Osteocyte (in vitro differentiated cells): ENCODE results near the gene TMCO4. TPM values are rescaled to one million over a fixed set of nuclear protein-coding genes. Genes with fewer than 3 reads are reported as not detected.

Experiments used
- DNase-seq: peaks from one replicate; pipeline ENCODE4 v3.0.0; 2021; ENCODE audit warnings: mixed read lengths; ENCODE audit not compliant: unreplicated experiment; ENCODE audit errors: extremely low spot score
- H3K27ac Mint-ChIP-seq: one replicate; pipeline ENCODE4 v1.8.0; 2021; ENCODE audit warnings: mild to moderate bottlenecking, mixed read lengths; ENCODE audit not compliant: unreplicated experiment
- H3K27me3 Mint-ChIP-seq: one replicate; pipeline ENCODE4 v1.8.0; 2021; ENCODE audit warnings: mixed read lengths; ENCODE audit not compliant: unreplicated experiment
- H3K36me3 Mint-ChIP-seq: one replicate; pipeline ENCODE4 v1.8.0; 2021; ENCODE audit warnings: mixed read lengths; ENCODE audit not compliant: unreplicated experiment
- H3K4me1 Mint-ChIP-seq: one replicate; pipeline ENCODE4 v1.8.0; 2021; ENCODE audit warnings: mixed read lengths; ENCODE audit not compliant: unreplicated experiment
- H3K4me3 Mint-ChIP-seq: one replicate; pipeline ENCODE4 v1.8.0; 2021; ENCODE audit warnings: mild to moderate bottlenecking, moderate library complexity, mixed read lengths; ENCODE audit not compliant: unreplicated experiment
- H3K9me3 Mint-ChIP-seq: one replicate; pipeline ENCODE4 v1.8.0; 2021; ENCODE audit warnings: mixed read lengths; ENCODE audit not compliant: unreplicated experiment
- total RNA-seq: library from RNA; stranded (reverse); gene quantifications from 2 replicates; pipeline ENCODE4 v1.2.1, GENCODE V29; 2021
- TF ChIP-seq, protein P1 (sequence below): fragments of 200-600 bp; sonication (generic); IDR thresholded peaks from 2 replicates; pipeline ENCODE4 v1.5.0; 2021; ENCODE audit warnings: antibody characterized with exemption, mild to moderate bottlenecking, moderate library complexity

The TMCO4 gene
- total RNA-seq, 1 donor from 2014 or later: 12.1 TPM

- H3K4me3 Mint-ChIP-seq: no peak overlapping the region
- no peak overlapping the region for H3K27ac Mint-ChIP-seq
- H3K36me3 Mint-ChIP-seq: peaks cover 1% of the 10 kb centered on the region
- H3K9me3 Mint-ChIP-seq: no peaks in the 10 kb centered on the region
- TF ChIP-seq, protein P1, sequence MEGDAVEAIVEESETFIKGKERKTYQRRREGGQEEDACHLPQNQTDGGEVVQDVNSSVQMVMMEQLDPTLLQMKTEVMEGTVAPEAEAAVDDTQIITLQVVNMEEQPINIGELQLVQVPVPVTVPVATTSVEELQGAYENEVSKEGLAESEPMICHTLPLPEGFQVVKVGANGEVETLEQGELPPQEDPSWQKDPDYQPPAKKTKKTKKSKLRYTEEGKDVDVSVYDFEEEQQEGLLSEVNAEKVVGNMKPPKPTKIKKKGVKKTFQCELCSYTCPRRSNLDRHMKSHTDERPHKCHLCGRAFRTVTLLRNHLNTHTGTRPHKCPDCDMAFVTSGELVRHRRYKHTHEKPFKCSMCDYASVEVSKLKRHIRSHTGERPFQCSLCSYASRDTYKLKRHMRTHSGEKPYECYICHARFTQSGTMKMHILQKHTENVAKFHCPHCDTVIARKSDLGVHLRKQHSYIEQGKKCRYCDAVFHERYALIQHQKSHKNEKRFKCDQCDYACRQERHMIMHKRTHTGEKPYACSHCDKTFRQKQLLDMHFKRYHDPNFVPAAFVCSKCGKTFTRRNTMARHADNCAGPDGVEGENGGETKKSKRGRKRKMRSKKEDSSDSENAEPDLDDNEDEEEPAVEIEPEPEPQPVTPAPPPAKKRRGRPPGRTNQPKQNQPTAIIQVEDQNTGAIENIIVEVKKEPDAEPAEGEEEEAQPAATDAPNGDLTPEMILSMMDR: no peak
- peaks cover 5% of the 10 kb centered on the region for H3K4me1 Mint-ChIP-seq
- no peaks in the 10 kb centered on the region for H3K27me3 Mint-ChIP-seq
- no peak for DNase-seq
Observed at GRCh38 chr1:19710825-19711611, 88.7 kb downstream of the TMCO4 start.

DNA sequence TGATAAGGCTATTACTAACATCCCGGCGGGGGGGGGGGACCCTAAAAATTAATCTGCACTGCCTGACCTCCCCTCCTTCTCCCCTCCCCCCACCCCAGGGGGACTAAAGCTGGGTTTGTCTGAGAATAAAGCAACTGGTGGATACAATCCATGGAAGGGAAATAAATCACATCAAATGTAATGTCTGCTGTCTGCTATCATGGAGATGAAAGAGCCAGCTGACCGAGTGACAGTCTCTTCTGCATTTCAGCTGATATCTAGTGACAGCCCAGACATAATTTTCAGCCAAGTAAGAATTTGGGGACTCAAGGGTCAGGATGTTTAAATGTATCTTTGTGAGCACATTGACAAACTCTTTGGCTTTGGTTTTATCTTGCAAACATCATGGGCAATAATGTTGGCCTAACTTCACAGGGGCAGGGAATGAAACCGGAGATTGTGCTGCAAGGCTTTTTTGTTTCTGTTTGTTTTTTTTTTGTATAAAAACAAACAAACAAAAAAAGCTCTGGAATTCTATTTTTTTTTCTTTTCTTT lies 90.4 kb downstream of the TMCO4 start:
- peaks cover 1% of the 10 kb centered on the region for H3K36me3 Mint-ChIP-seq
- H3K27ac Mint-ChIP-seq: no peak overlapping the region
- DNase-seq: no peak
- TF ChIP-seq, protein P1: no peak
- H3K4me3 Mint-ChIP-seq: no peak overlapping the region
- H3K9me3 Mint-ChIP-seq: no peaks in the 10 kb centered on the region
- H3K27me3 Mint-ChIP-seq: no peaks in the 10 kb centered on the region
- H3K4me1 Mint-ChIP-seq: peaks cover 2% of the 10 kb centered on the region

GRCh38 chr1:19708567-19709110 lies 91.1 kb downstream of the TMCO4 start:
- H3K36me3 Mint-ChIP-seq: peaks cover 1% of the 10 kb centered on the region
- H3K27ac Mint-ChIP-seq: no peak overlapping the region
- H3K27me3 Mint-ChIP-seq: no peaks in the 10 kb centered on the region
- peaks cover 2% of the 10 kb centered on the region for H3K4me1 Mint-ChIP-seq
- no peak for DNase-seq
- H3K9me3 Mint-ChIP-seq: no peaks in the 10 kb centered on the region
- H3K4me3 Mint-ChIP-seq: no peak overlapping the region
- TF ChIP-seq, protein P1: no peak

DNA sequence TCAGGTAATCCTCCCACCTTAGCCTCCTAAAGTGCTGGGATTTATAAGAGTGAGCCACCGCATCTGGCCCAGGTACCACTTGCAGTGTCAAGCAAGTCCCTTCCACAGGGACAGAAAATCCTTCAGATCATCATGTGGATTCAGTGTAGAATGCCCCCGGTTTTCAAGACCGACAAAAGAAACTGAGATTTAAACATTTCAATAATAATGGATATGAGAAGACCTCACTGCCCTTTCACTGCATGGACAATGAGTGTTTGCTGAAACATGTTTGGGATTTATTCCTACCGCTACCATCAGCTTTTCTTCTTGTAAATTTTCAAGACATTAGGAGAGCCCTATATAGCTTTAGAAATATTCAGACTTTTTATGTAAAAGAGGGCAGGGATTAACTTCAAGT lies 93.6 kb downstream of the TMCO4 start:
- H3K4me3 Mint-ChIP-seq: no peak overlapping the region
- H3K4me1 Mint-ChIP-seq: peaks cover 2% of the 10 kb centered on the region
- no peak for DNase-seq
- no peak overlapping the region for H3K27ac Mint-ChIP-seq
- peaks cover 1% of the 10 kb centered on the region for H3K36me3 Mint-ChIP-seq
- TF ChIP-seq, protein P1: no peak
- no peaks in the 10 kb centered on the region for H3K9me3 Mint-ChIP-seq
- no peaks in the 10 kb centered on the region for H3K27me3 Mint-ChIP-seq

- Mint-ChIP-seq H3K9me3 (no peaks in the 10 kb centered on the region), H3K4me3 (no peak overlapping the region)
Observed at GRCh38 chr1:19705464-19705863, 94.3 kb downstream of the TMCO4 start.

More at GRCh38 chr1:19705464-19705863, 94.3 kb downstream of the TMCO4 start:
- no peak overlapping the region for H3K27ac Mint-ChIP-seq
- no peaks in the 10 kb centered on the region for H3K27me3 Mint-ChIP-seq
- no peak for DNase-seq
- peaks cover 2% of the 10 kb centered on the region for H3K36me3 Mint-ChIP-seq
- H3K4me1 Mint-ChIP-seq: peaks cover 2% of the 10 kb centered on the region
- TF ChIP-seq, protein P1: no peak
